Cortex of kidney (tissue), 1 donor: ENCODE measurements around the gene SRSF4.
"Not testable (repeated sequence)": the region's sequence is repeated elsewhere in the genome, so short reads cannot be mapped to it uniquely, and the experiment has no call there.

Experiments
- DNase-seq: peaks from one replicate; lab custom pipeline; 2025; lab: John Stamatoyannopoulos, UW

The SRSF4 gene

GRCh38 chr1:29124366-29125236, 57.1 kb downstream of the SRSF4 start:
- DNase-seq, result no peak

DNA sequence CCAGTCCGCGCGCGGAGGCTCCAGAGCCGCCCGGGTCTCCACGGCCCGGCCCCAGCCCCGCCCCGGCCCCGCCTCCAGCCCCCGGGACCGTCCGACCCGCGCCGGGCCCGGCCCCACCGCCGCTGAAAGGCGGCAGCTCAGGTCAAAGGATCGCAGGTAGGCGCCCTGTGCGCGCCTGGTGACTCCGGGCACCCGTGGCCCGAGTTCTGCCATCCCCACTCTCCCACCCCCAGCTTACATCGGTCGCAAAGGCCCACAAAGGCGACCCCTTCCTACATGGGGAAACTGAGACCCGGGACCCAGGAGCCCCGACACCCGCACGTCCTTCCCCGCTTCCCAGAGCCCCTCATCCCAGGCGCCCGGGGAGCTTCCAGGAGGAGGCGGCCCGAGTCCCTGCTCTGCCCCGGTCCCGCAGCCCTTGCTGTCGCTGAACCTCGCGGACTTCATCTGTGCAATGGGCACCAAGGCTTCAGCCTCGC, 57.8 kb downstream of the SRSF4 start, which contains the start of gene TMEM200B:
Gene TMEM200B, minus strand, starts transcription at position 17 of the 479 bp plus-strand sequence. CDS start 2,075 bp downstream, outside the sequence.
- no peak for DNase-seq

GRCh38 chr1:29123053-29123886, 58.4 kb downstream of the SRSF4 start:
- DNase-seq, result no peak

- no peak for DNase-seq
These were observed 59.0 kb downstream of the SRSF4 start for GRCh38 chr1:29122682-29123052.

GRCh38 chr1:29121936-29122681, 59.6 kb downstream of the SRSF4 start:
- DNase-seq, result no peak

DNA sequence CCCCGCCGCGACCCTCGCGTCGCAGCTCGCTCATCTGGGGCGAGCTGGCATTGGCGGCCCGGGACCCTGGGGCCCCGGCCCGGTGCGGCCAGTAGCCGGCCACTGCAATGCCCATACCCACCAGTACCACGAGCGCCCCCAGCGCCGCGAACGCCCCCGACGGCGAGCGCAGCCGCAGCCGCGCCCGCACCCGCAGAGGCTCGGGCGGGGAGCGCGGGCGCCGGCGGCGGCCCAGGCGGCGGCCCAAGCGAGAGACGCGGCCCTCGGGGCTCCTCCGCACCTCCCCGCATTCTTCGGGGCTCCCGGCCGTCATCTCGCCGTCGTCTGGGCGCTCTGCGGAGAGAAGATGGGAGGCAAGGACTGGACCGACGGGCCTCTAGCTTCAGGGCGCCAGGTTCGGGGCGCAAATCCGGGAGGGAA, 60.2 kb downstream of the SRSF4 start:
- no peak for DNase-seq

DNA sequence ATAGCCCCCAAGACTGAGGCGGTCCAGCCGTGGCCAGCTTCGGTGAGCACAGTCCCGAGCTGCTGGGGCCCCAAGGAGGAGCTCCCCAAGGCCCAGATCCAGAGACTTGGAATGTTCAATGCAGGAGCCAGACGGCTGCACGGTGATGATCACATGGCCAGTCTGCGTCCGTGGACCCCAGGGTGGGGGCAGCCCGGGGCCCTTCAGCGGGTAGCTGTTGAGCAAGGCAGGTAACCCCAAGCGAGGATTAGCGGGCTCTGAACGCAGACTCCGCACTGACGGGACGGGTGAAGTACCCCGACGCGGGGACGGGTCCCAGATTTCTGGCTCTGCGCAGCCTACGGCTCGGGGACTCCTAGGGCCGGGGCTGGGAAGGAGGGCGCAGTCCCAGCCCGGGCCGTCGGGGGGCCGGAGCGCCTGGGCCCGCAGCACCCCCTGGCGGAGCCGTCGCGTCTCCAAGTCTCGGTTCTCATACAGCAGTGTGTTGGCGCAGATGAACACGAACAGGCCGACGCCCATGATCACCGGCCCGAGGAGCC, 60.7 kb downstream of the SRSF4 start:
- no peak for DNase-seq

- no peak for DNase-seq
These were observed 61.3 kb downstream of the SRSF4 start for GRCh38 chr1:29120367-29120766.

- no peak for DNase-seq
These were observed 62.4 kb downstream of the SRSF4 start for GRCh38 chr1:29119121-29119929.

- DNase-seq, result no peak
These were observed 64.3 kb downstream of the SRSF4 start for GRCh38 chr1:29117381-29117780.

DNA sequence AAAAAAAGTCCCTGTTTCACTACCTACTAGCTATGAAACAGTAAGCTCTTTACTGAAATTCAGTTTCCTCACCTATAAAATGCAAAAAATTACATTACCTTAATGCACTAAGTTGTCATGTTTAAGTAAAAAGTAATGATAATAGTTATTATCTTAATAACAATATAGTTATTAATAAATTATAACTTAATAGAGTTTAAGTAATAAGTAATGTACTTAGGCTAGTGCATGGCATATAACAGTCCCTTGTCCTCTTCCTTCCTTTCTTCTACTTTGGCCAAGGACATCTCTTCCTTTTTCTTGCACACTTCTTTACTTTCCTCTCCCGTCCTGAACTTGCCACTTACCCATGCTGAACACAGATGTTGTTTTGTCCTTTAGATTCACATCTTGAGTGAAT, 67.0 kb downstream of the SRSF4 start:
- DNase-seq, result no peak

- no peak for DNase-seq
These were observed 68.1 kb downstream of the SRSF4 start for GRCh38 chr1:29113413-29114117.

DNA sequence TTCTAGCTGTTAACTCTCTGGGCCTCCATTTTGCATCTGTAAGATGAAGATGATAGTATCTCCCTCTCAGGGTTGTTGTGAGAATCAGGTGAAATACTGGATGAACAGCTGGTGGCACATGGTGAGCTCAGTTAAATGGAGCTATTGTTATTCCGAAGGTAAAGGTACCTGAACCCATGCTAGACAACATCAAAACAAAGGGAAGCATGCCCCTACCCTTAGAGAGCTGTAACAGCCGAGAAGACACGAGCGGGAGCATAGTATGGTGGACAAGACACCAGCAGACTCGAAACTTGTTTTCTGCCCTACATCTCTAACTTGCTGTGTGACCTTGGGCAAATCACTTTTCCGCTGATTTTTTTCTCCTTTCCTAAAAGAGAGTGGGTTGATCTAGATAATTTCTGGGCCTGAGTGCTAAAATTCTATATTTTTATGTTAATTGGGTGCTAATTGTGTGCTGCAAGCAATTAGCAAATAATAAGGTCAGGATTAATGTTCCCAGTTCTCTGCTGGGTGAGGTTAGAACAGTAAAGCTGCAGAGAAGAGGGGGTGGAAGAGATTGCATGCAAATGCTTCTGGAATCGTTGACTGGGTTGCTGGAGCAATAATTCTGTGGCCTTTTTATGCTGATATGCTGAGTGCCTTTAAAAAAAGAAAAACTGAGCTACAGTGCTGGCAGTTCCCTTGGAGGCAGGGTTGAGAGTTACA, 68.8 kb downstream of the SRSF4 start:
- no peak for DNase-seq

- not testable (repeated sequence) for DNase-seq
These were observed 73.7 kb downstream of the SRSF4 start for GRCh38 chr1:29108041-29108440.

- no peak for DNase-seq
These were observed 75.9 kb downstream of the SRSF4 start for GRCh38 chr1:29105822-29106221.

DNA sequence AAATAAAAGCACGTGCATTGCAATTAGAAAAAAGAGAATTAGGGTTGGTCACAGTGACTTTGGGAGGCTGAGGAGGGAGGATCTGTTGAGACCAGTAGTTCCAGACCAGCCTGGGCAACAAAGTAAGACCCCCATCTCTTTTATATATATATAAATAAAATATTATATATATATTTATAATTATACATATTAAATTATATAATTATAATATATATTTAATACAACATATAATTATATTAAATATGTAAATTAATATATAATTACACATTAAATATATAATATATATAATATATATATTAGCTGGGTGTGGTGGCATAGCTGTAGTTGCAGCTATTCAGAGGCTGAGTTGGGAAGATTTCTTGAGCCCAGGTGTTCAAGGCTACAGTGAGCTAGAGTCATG, 81.2 kb downstream of the SRSF4 start:
- no peak for DNase-seq

- DNase-seq, result no peak
These were observed 82.4 kb downstream of the SRSF4 start for GRCh38 chr1:29099286-29099685.
